HL-60 (cell line): ENCODE measurements around the gene GRIN1.

Source experiments
- CTCF ChIP-seq: IDR thresholded peaks from one replicate; pipeline ENCODE4 v1.5.1; 2011; ENCODE audit warnings: low read length, control low read depth, inconsistent platforms; ENCODE audit not compliant: insufficient read depth
- SPI1 ChIP-seq: IDR thresholded peaks from 2 replicates; pipeline ENCODE4 v1.6.1; 2012; ENCODE audit warnings: low read depth, mild to moderate bottlenecking, borderline replicate concordance

GRCh38 chr9:137159105-137160053, 20.4 kb downstream of the GRIN1 start:
- TF ChIP-seq CTCF, result no peak
- no peak for TF ChIP-seq SPI1
